GM21619 (cell line): ENCODE results near the gene SPATA18.
"Not testable (repeated sequence)": the region's sequence is repeated elsewhere in the genome, so short reads cannot be mapped to it uniquely, and the experiment has no call there.

ENCODE experiments used
- ATAC-seq: cut with Tn5 transposase; IDR thresholded peaks from one replicate; pipeline ENCODE4 v1.9.1; 2021; ENCODE audit not compliant: unreplicated experiment

SPATA18 gene

DNA sequence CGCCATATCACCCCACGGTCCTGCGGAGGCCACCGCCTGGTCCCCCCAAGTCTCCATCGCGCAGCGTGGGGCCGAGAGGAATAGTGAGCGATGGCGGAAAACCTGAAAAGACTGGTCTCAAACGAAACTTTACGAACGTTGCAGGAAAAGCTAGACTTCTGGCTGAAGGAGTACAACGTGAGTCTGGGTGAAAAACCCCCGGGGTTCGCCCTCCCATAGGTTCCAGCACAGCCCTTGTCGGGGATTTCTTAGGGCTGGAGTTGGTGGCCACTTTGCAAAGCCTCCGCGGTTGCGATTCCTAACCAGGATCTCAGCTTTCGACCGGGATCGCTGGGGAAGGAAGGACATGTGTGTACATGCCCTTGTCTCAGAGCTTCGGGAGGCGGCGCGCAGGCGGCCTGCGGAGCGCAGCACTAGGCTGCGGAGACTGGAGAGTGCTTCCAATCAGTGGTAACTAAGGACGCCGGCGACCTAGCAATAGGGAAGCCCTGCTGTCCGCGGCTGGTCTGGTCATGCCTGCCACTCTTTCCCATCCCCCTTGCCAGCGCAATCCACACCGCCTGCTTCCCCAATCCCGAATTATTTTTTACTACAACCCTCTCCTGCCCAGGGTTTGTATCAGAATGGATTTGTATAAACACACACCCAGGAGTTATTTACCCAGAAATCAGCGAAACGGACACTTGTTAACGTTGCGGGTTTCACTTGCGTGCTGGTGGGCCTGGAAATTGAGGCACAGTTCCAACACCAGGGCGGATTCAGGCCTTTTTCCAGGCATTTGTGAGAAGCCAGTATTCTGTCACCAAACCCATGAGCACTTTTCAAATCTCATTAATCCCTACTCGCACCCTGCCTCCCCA is 741 bp downstream of the SPATA18 start:
- ATAC-seq = peak; percentile 54

DNA sequence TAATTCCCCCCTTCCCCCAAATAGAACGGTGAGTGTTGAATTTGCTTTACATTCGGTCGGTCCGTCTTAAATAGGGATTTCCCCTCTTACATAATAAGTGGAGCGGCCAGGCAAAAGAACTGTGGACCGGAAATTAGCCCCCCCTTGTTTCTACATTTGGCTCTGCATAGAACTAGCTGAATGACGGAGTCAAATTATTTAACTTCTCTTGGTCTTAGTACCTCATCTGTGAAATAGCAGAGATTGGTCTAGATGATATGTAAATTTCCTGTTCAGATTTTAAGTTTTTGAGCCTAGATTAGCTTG is 1.3 kb downstream of the SPATA18 start:
- ATAC-seq = peak; percentile 70

- ATAC-seq = no peak
These were observed 3.1 kb downstream of the SPATA18 start for GRCh38 chr4:52054254-52054653.

- no peak for ATAC-seq
These were observed 6.1 kb downstream of the SPATA18 start for GRCh38 chr4:52057196-52057595.

DNA sequence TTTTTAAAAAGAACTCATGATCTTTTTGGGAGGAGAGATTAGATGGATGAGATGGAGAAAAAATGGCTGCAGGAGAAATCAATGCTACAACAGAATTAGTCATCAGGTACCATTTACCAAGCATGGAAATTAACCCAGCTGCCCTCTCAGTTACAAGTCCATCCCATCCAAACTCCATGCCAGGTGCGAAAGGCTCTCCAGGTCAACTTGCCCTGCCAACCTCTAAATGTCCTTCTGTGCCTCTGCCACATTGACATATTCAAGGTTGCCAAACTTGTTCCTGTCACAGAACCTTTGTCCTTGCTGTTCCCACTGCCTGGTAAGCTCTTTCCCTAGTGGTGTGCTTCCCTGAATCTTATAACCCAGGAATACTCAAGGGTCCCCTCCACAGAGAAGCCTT is 7.2 kb downstream of the SPATA18 start:
- no peak for ATAC-seq

GRCh38 chr4:52059372-52059771 is 8.3 kb downstream of the SPATA18 start:
- no peak for ATAC-seq

GRCh38 chr4:52069571-52069970 is 18.5 kb downstream of the SPATA18 start:
- no peak for ATAC-seq

DNA sequence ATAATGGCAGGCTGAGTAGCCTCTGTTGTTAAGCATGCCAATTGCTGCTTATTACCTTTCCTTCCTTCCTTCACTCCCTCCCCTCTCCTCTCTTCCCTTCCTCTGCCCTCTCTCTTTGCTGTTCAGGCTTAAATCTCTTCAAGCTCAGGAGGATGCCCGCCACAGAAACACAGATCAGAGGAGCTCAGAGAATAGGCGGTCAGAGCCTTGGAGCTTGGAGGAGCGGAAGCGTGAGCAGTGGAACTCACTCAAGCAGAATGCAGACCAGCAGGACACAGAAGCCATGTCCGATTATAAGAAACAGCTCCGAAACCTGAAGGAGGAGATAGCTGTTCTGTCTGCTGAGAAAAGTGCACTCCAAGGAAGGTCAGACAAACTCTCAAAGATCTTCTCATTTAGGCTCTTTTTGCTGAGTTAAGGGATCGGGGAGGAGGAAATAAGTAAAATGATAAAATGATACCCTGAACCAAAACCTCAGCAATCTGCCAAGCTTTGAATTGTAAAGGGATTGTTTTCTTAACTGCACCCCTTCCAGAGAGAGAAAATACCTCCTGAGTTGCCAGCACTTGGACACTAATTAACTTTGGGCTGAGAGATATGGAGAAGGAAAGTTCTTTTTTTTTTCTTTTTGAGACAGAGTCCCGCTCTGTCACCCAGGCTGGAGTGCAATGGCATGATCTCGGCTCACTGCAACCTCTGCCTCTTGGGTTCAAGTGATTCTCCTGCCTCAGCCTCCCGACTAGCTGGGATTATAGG is 20.9 kb downstream of the SPATA18 start:
- ATAC-seq = no peak

- no peak for ATAC-seq
These were observed 25.6 kb downstream of the SPATA18 start for GRCh38 chr4:52076731-52077130.

DNA sequence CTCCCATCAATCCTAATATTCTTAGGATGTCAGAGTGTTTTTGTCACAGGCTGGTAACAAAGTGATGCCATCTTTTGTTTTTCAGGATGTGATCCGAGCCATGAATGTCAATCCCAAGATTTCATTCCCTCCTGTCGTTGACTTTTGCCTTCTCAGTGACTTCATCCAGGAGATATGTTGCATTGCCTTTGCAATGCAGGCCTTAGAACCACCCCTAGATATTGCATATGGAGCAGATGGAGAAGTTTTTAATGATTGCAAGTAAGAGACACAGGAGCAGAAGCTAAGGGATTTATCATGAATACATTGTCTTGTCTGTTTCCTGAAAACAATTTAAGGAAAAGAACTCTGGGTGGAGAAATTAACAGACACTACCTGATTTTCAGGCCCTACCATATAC is 28.6 kb downstream of the SPATA18 start:
- no peak for ATAC-seq

- no peak for ATAC-seq
These were observed 30.1 kb downstream of the SPATA18 start for GRCh38 chr4:52081216-52081615.

GRCh38 chr4:52086425-52086824 is 35.3 kb downstream of the SPATA18 start:
- ATAC-seq = not testable (repeated sequence)

GRCh38 chr4:52091801-52092200 is 40.7 kb downstream of the SPATA18 start:
- no peak for ATAC-seq

- no peak for ATAC-seq
These were observed 42.4 kb downstream of the SPATA18 start for GRCh38 chr4:52093466-52093865.

DNA sequence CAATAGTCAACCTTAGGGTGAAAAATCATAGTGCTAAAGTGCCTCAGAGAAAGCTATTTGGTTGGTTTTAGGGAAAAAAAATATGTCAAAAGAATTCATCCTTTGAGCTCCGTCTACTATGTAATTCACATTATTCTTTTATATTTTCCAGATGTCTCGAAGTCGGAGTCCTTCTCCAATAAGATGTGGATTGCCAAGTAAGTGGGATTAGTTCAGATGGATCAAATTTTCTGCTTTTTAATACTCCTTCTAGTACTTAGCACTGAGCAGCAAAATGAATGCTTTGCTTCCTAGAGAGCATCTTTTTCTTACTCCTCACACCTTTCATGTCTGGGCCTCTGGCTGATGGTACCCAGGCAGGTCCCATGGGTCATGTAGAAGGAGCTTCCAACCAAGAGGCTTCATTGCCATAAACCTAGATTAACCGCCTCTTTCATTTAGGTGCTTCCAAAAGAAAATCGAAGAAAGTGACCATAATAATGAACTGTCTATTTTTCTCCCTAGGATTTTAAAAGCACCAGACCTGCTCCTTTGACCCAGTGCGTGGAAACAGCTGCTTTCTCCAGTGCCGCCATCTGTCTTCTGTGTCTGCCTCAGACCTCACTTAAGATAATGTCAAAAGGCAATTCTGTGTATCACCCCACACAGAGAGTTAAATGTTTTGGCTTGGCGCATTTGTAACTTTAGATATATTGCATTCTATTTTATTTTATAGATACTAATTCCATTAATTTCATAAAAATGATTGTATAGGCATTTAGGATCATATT is 43.5 kb downstream of the SPATA18 start:
- no peak for ATAC-seq

GRCh38 chr4:52095374-52095773 is 44.3 kb downstream of the SPATA18 start:
- no peak for ATAC-seq

DNA sequence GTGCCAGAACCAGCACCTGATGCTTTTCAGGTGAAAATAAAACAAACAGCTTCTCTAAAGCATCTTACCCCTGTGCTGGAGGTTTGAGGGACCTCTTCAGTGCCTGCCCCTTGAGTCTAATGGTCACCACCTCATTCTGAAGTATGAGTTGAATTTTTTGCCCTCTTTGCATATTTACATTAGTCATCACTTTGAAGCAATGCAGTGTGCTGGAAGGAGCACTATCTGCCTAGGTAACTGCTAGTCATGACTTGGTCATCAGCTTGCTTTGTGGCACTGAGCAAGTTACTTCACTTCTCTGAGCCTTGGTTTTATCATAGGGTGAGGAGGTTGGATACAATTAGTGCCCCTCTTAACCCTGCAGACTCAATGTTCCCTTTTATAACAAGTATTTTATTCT is 44.9 kb downstream of the SPATA18 start:
- ATAC-seq = no peak

GRCh38 chr4:52098618-52099017 is 47.5 kb downstream of the SPATA18 start:
- no peak for ATAC-seq

- ATAC-seq = no peak
These were observed 48.9 kb downstream of the SPATA18 start for GRCh38 chr4:52099860-52100461.

DNA sequence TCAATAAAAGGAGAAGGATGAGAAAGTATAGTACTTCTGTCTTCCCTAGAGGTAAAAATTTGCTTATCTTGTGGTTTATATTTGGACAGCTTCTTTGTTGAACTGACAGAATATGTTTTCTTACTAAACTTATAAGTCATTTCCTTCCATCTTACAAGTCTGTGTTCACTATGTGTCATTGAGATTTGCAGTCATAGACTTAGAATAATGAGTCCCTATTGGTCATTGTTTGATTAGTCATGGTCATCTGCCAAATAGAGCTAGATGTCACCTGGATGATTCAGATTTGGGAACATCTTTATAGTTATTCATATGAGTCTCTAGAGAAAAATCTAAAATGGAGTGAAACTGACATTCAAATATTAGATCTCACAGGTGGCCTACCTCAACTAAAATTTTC is 51.5 kb downstream of the SPATA18 start:
- ATAC-seq = no peak

DNA sequence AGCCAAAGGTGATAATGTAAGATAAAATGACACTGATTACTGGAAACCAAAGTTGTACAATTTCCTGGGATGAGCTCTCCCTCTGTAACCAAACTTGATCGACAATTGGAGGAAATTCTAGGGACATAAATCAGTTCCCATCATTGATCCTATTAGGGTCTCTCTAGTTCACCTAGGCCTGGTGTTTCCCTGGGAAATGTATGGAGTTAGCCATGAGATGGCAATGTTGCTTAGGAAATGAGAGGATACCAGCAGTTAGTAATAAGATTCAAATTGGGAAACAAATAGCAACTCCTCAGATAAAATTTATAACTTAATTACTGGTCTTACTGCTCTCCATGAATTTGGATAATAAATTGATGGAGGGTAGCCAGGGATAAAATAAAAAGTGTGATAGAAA is 52.2 kb downstream of the SPATA18 start:
- ATAC-seq = no peak
